ENCODE results near the gene HAPLN2.
A peak's percentile ranks its signal among the peaks of the same experiment; 100 is the strongest.
"Not testable (repeated sequence)": the region's sequence is repeated elsewhere in the genome, so short reads cannot be mapped to it uniquely, and the experiment has no call there.

Gene HAPLN2

DNA sequence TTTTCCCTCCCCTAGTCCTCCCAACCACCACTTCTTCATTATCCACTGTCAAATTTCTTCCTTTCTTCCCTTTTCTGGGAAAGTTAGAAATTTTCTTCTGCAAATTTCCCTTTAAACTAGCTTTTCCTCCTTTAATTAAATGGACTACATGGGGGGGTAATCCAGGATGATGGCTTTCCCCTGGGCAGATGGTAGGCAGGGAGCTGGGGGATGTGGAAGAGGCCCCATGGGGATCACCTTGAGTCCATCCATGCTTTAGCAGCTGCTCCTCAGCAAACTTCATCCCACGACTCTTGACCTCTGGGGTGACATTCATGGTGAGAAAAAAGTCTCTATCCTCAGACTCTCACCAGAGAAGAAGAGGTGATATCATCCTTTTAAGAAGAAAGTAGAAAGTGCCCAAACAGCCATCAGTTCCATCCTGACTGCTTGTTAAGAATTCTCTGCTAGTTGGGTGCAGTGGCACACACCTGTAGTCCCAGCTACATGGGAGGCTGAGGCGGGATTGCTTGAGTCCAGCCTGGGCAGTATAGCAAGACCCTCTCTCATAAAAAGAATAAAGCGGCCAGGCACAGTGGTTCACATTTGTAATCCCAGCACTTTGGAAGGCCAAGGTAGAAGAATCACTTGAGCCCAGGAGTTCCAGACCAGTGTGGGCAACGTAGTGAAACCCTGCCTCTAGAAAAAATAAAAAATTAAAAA, 20.3 kb upstream of the HAPLN2 start:
- no peak overlapping the region for H3K4me3 ChIP-seq (ENCODE audit: low read depth, low read length)

GRCh38 chr1:156599811-156600210, 19.4 kb upstream of the HAPLN2 start:
- TF ChIP-seq, protein P1, sequence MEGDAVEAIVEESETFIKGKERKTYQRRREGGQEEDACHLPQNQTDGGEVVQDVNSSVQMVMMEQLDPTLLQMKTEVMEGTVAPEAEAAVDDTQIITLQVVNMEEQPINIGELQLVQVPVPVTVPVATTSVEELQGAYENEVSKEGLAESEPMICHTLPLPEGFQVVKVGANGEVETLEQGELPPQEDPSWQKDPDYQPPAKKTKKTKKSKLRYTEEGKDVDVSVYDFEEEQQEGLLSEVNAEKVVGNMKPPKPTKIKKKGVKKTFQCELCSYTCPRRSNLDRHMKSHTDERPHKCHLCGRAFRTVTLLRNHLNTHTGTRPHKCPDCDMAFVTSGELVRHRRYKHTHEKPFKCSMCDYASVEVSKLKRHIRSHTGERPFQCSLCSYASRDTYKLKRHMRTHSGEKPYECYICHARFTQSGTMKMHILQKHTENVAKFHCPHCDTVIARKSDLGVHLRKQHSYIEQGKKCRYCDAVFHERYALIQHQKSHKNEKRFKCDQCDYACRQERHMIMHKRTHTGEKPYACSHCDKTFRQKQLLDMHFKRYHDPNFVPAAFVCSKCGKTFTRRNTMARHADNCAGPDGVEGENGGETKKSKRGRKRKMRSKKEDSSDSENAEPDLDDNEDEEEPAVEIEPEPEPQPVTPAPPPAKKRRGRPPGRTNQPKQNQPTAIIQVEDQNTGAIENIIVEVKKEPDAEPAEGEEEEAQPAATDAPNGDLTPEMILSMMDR (IDR thresholded peaks at IDR 0.05; ENCODE audit: borderline replicate concordance, insufficient read depth, low read depth, low read length) = peak; percentile 14; the same call in 1 of the 2 replicates
- H3K4me3 ChIP-seq (ENCODE audit: low read depth, low read length) = peak overlapping the region; percentile 67

More for the DNA sequence above, 20.3 kb upstream of the HAPLN2 start:
- TF ChIP-seq, protein P1 (IDR thresholded peaks at IDR 0.05; ENCODE audit: borderline replicate concordance, insufficient read depth, low read depth, low read length) = no peak

GRCh38 chr1:156600733-156601121, 18.5 kb upstream of the HAPLN2 start:
- H3K4me3 ChIP-seq (ENCODE audit: low read depth, low read length) = peak overlapping the region; percentile 67
- TF ChIP-seq, protein P1 (IDR thresholded peaks at IDR 0.05; ENCODE audit: borderline replicate concordance, insufficient read depth, low read depth, low read length) = no peak

DNA sequence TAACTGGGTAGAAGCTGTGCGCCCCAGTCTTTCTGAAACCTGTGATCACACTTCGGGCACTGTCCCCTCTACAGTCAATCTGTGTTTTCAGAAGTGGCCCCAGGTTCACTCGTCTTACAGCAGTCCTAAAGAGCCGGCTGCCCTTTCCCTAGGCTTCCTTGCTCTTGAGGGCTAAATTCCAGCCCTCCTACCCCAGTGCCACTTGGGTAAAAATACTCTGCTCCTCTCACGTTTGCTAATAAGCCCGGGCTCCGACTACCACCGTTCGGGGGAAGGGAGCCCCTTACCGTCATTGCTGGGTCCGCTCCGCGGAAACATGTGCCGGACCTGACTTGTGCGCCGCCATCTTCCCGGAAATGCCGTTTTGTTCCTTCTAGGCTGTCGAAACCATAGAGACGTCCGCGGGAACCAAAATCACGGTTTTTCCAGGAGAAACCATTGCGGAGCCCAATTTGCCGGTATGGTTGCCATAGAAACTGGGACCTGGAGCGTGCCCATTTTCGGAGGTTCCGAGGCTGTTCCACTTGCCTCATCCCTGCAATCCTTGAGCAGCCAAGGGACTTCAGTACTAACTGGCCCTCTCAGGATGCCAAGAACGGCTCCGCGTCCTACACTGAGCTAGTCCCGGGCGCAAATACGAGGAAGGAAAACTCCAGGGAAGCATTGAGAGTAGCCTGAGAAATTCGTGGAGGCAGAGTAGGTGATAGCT, 17.9 kb upstream of the HAPLN2 start, which contains the start of gene GPATCH4:
TSS of gene GPATCH4 (minus strand) at position 358 of the 709 bp plus-strand sequence.
- H3K4me3 ChIP-seq (ENCODE audit: low read depth, low read length) = peak within 1 kb of the TSS; percentile 67
- TF ChIP-seq, protein P1 (IDR thresholded peaks at IDR 0.05; ENCODE audit: borderline replicate concordance, insufficient read depth, low read depth, low read length) = no peak

DNA sequence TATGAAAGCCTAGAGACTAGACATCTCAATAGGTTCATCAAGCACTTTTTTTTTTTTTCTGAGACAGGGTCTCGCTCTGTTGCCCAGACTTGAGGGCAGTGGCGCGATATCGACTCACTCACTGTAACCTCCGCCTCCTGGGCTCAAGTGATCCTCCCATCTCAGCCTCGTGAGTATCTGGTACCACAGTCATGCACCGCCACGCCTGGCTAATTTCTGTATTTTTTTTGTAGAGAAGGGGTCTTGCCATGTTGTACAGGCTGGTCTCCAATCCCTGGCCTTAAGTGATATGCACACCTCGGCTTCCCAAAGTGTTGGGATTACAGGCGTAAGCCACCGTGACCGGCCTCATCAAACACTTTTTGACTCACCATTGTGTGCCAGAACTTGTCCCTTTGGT, 17.3 kb upstream of the HAPLN2 start:
- peak overlapping the region; percentile 67 for H3K4me3 ChIP-seq (ENCODE audit: low read depth, low read length)
- TF ChIP-seq, protein P1 (IDR thresholded peaks at IDR 0.05; ENCODE audit: borderline replicate concordance, insufficient read depth, low read depth, low read length) = no peak

GRCh38 chr1:156602557-156602993, 16.6 kb upstream of the HAPLN2 start:
- TF ChIP-seq, protein P1 (IDR thresholded peaks at IDR 0.05; ENCODE audit: borderline replicate concordance, insufficient read depth, low read depth, low read length) = peak; percentile 25; the same call in 1 of the 2 replicates

DNA sequence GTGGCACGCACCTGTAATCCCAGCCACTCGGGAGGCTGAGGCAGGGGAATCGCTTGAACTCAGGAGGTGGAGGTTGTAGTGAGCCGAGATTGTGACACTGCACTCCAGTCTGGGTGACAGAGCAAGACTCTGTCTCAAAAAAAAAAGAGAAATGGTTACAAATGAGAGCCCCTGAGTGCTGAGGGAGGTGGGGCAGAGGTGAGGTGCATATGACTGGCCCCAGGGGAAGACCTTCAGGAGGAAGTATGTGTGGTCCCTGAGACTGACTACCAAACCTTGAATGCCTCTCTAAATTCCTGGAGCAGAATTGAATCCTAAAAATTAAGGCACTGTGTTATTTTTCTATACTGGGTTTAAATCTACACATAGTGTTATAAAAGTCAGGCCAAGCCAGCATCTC, 11.9 kb upstream of the HAPLN2 start:
- not testable (repeated sequence) for H3K4me3 ChIP-seq (ENCODE audit: low read depth, low read length)

More at GRCh38 chr1:156602557-156602993, 16.6 kb upstream of the HAPLN2 start:
- H3K4me3 ChIP-seq (ENCODE audit: low read depth, low read length) = no peak overlapping the region
